ENCODE data around the gene SAPCD2. TPM values are rescaled to one million over a fixed set of nuclear protein-coding genes. Genes with fewer than 3 reads are reported as not detected.

SAPCD2 gene
- total and polyA plus RNA-seq, 2 of the 4 experiments (the other 2 are of a cell fraction) = 3.4 to 4.9 TPM

DNA sequence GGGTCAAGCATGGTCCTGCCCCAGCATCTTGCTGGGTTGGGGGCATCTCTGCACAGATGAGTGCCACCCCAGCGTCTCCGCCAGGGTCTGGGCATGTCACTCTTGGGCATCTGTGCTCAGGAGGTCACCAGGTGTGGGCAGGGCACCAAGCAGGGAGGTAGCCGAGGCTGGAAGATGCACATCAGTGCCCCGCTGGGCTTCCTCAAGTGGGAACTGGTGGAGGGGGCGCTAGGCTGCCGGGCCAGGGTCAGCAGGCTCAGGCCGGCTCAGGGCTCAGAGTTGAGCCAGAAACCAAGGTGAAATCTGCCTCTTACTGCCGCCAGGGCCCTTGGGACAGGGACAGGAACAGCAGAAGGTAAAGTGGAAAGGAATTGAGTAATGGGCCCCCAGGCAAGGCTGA is 34.4 kb downstream of the SAPCD2 start:
- Histone ChIP-seq H2BK120ac (ENCODE audit: low read depth, low read length) (no peak overlapping the region), H3K23ac (ENCODE audit: low read depth, low read length) (no peak overlapping the region), H3K79me1 (ENCODE audit: low read depth in 1 of 2, low read length in 2 of 2) (no peaks in the 10 kb centered on the region), H3K4me2 (ENCODE audit: low read depth, low read length) (no peak overlapping the region), H4K8ac (ENCODE audit: low read depth in 2 of 2, low read length in 2 of 2) (no peak overlapping the region), H3K4me3 (ENCODE audit: insufficient read depth, low read depth, low read length) (no peak overlapping the region), H3K27me3 (ENCODE audit: control insufficient read depth, insufficient read depth, low read length) (peaks cover 2% of the 10 kb centered on the region; the same call in 1 of the 2 replicates), H3K9ac (ENCODE audit: low read depth, low read length) (no peak overlapping the region), H3K4me1 (ENCODE audit: control insufficient read depth, insufficient read depth, low read length) (no peaks in the 10 kb centered on the region), H2AK5ac (ENCODE audit: low read depth, low read length) (no peak overlapping the region), H2BK15ac (ENCODE audit: low read depth, low read length) (no peak overlapping the region), H3K27ac (ENCODE audit: insufficient read depth, low read length) (no peak overlapping the region), H3K14ac (replicated peaks; ENCODE audit: low read depth, low read length) (no peak overlapping the region), H4K91ac (ENCODE audit: insufficient read depth, low read depth, low read length) (no peak overlapping the region), H2BK5ac (ENCODE audit: low read depth, low read length, poor library complexity, severe bottlenecking) (no peak overlapping the region), H2BK20ac (ENCODE audit: low read depth, low read length) (no peak overlapping the region), H4K5ac (ENCODE audit: low read depth, low read length) (no peak overlapping the region), H3K9me3 (ENCODE audit: control insufficient read depth, insufficient read depth, low read length) (no peaks in the 10 kb centered on the region), H4K20me1 (ENCODE audit: insufficient read depth, low read length) (no peaks in the 10 kb centered on the region; the same call in 1 of the 2 replicates), H2AFZ (replicated peaks; ENCODE audit: low read length, poor library complexity) (no peak overlapping the region), H3K56ac (ENCODE audit: extremely low read depth, insufficient read depth, low read length) (no peak overlapping the region), H3K18ac (ENCODE audit: low read depth, low read length) (no peak overlapping the region), H3K9me1 (ENCODE audit: insufficient read depth, low read length) (no peaks in the 10 kb centered on the region), H2AK9ac (replicated peaks; ENCODE audit: low read depth, low read length, poor library complexity) (no peak overlapping the region), H3K4ac (ENCODE audit: low read depth, low read length) (no peak overlapping the region), H3K36me3 (ENCODE audit: control insufficient read depth, insufficient read depth, low read length) (peaks cover 17% of the 10 kb centered on the region)
- no peak for ATAC-seq (ENCODE audit: low read depth)
- dilution Hi-C loops (cut with HindIII; ENCODE audit: low sequenced_read_pairs, unreplicated experiment) = no loop called here
- intact Hi-C loops (cut with micrococcal nuclease) = loop anchor here (1.0 kb wide), 3 partner anchors 88 to 249 kb away; no protein-coding TSS in a partner anchor
- BruUV-seq (replicated peaks) = no TSS peak
- in situ Hi-C loops (cut with MboI; ENCODE audit: low sequenced_read_pairs) = loop anchor here (10.0 kb wide), 1 partner anchor 251 kb away; no protein-coding TSS in a partner anchor
- WGBS, 2 experiments (ENCODE audit: extremely low coverage in 2 of 2, insufficient read length in 1 of 2) = 67% methylated on average over 6 of the region's 8 CpGs; no CpG with 5 or more reads in 1 of the 2 experiments
- ChIA-PET CTCF (interaction anchor here (0.6 to 3.1 kb wide), 4 partner anchors 36 to 249 kb away, joined by 4 to 27 read pairs (median 4); no protein-coding TSS in a partner anchor), POLR2A (ENCODE audit: unreplicated experiment) (no interaction called here)
- no peak for DNase-seq
- TF ChIP-seq CEBPB (IDR thresholded peaks at IDR 0.05; ENCODE audit: low read depth, low read length) (no peak), RFX5 (IDR thresholded peaks at IDR 0.05; ENCODE audit: low read depth, low read length) (no peak), MAZ (IDR thresholded peaks at IDR 0.05; ENCODE audit: borderline replicate concordance, low read depth, low read length) (no peak)
